ENCODE data around the gene IRGM. TPM values are rescaled to one million over a fixed set of nuclear protein-coding genes. Genes with fewer than 3 reads are reported as not detected.
"Not testable (repeated sequence)": the region's sequence is repeated elsewhere in the genome, so short reads cannot be mapped to it uniquely, and the experiment has no call there.

IRGM gene
- total and polyA plus RNA-seq, 4 donors = 0.02 to 0.08 TPM; not detected in 2

- Histone ChIP-seq H3K27ac (ENCODE audit: low read depth in 1 of 2, low read length in 2 of 2) (no peak overlapping the region), H3K9me3 (ENCODE audit: control insufficient read depth in 4 of 4, low read length in 3 of 4) (peaks cover 0 to 12% (median 8%) of the 10 kb centered on the region in 4 donors), H3K9ac (ENCODE audit: low read depth in 1 of 2, low read length in 2 of 2) (no peak overlapping the region), H3K27me3 (ENCODE audit: control insufficient read depth in 4 of 4, insufficient read depth in 4 of 4, low read length in 3 of 4) (no peaks in the 10 kb centered on the region), H3K4me1 (ENCODE audit: control insufficient read depth in 4 of 4, insufficient read depth in 4 of 4, low read length in 3 of 4) (no peaks in the 10 kb centered on the region), H3K36me3 (ENCODE audit: control insufficient read depth in 4 of 4, insufficient read depth in 3 of 4, low read depth in 1 of 4, low read length in 3 of 4) (no peaks in the 10 kb centered on the region), H3K4me3 (ENCODE audit: low read depth in 1 of 3, low read length in 3 of 3) (no peak overlapping the region)
- 73% methylated on average over 2 of the region's 2 CpGs for WGBS
- no peak for DNase-seq (ENCODE audit: low spot score)
- TF ChIP-seq EGR1 (IDR thresholded peaks at IDR 0.05; ENCODE audit: low read depth in 2 of 2) = no peak
Observed at GRCh38 chr5:150816946-150817345, 29.4 kb upstream of the IRGM start.

GRCh38 chr5:150829744-150830143 is 16.6 kb upstream of the IRGM start:
- TF ChIP-seq CTCF (IDR thresholded peaks at IDR 0.05; ENCODE audit: low read depth, low read length, missing input control) (no peak), TAF1 (conservative IDR thresholded peaks at IDR 0.05) (no peak), ATF3 (IDR thresholded peaks at IDR 0.05) (no peak), NR2F2 (IDR thresholded peaks at IDR 0.05) (no peak), RAD21 (IDR thresholded peaks at IDR 0.05) (no peak), FOXA1 (IDR thresholded peaks at IDR 0.05) (no peak), JUND (IDR thresholded peaks at IDR 0.05) (no peak), GABPA (IDR thresholded peaks at IDR 0.05 in 1 of 2, conservative IDR thresholded peaks at IDR 0.05 in 1 of 2) (no peak), MAX (IDR thresholded peaks at IDR 0.05) (no peak), REST (IDR thresholded peaks at IDR 0.05) (no peak), RXRA (IDR thresholded peaks at IDR 0.05) (no peak)

GRCh38 chr5:150831821-150832220 is 14.5 kb upstream of the IRGM start:
- not testable (repeated sequence) for H3K4me1 ChIP-seq (ENCODE audit: control insufficient read depth in 4 of 4, insufficient read depth in 4 of 4, low read length in 3 of 4); H3K27ac ChIP-seq (ENCODE audit: low read depth in 1 of 2, low read length in 2 of 2); H3K4me3 ChIP-seq (ENCODE audit: low read depth in 1 of 3, low read length in 3 of 3); H3K9ac ChIP-seq (ENCODE audit: low read depth in 1 of 2, low read length in 2 of 2); H3K36me3 ChIP-seq (ENCODE audit: control insufficient read depth in 4 of 4, insufficient read depth in 3 of 4, low read depth in 1 of 4, low read length in 3 of 4); H3K27me3 ChIP-seq (ENCODE audit: control insufficient read depth in 4 of 4, insufficient read depth in 4 of 4, low read length in 3 of 4); DNase-seq (ENCODE audit: low spot score)
- H3K9me3 ChIP-seq (ENCODE audit: control insufficient read depth in 4 of 4, low read length in 3 of 4) = peaks cover 7 to 16% (median 8%) of the 10 kb centered on the region in 4 donors
- 74% methylated on average over 3 of the region's 3 CpGs for WGBS

More at GRCh38 chr5:150829744-150830143, 16.6 kb upstream of the IRGM start:
- no peak for DNase-seq (ENCODE audit: low spot score)
- no peaks in the 10 kb centered on the region for H3K27me3 ChIP-seq (ENCODE audit: control insufficient read depth in 4 of 4, insufficient read depth in 4 of 4, low read length in 3 of 4)
- H3K9me3 ChIP-seq (ENCODE audit: control insufficient read depth in 4 of 4, low read length in 3 of 4) = peaks cover 5 to 15% (median 7%) of the 10 kb centered on the region in 4 donors
- no peak overlapping the region for H3K9ac ChIP-seq (ENCODE audit: low read depth in 1 of 2, low read length in 2 of 2)
- H3K36me3 ChIP-seq (ENCODE audit: control insufficient read depth in 4 of 4, insufficient read depth in 3 of 4, low read depth in 1 of 4, low read length in 3 of 4) = no peaks in the 10 kb centered on the region
- no peaks in the 10 kb centered on the region for H3K4me1 ChIP-seq (ENCODE audit: control insufficient read depth in 4 of 4, insufficient read depth in 4 of 4, low read length in 3 of 4)
- H3K4me3 ChIP-seq (ENCODE audit: low read depth in 1 of 3, low read length in 3 of 3) = no peak overlapping the region
- 70% methylated on average over 5 of the region's 5 CpGs for WGBS
- H3K27ac ChIP-seq (ENCODE audit: low read depth in 1 of 2, low read length in 2 of 2) = no peak overlapping the region
